AG04449 (cell line): ENCODE results near the gene PROZ.
"Not testable (repeated sequence)": the region's sequence is repeated elsewhere in the genome, so short reads cannot be mapped to it uniquely, and the experiment has no call there.

ENCODE experiments used
- CTCF ChIA-PET: fragments of 350-600 bp; formaldehyde crosslinking; extraction: SDS; loops from one replicate; lab custom pipeline; 2021; ENCODE audit warnings: antibody characterized with exemption; lab: Yijun Ruan, JAX
- POLR2A ChIA-PET: fragments of 400-600, 350-600 bp; formaldehyde crosslinking; extraction: SDS; loops from one replicate; lab custom pipeline; 2020; ENCODE audit warnings: antibody characterized with exemption, inconsistent platforms; lab: Yijun Ruan, JAX
- DNase-seq: peaks from one replicate; pipeline ENCODE4 v3.0.0-alpha.2; 2010; ENCODE audit warnings: low read depth, low spot score
- H3K4me3 ChIP-seq: 2 replicates; pipeline ENCODE4 v1.5.1; 2011; ENCODE audit warnings: low read depth, mild to moderate bottlenecking, control low read depth, low read length
- CTCF ChIP-seq: IDR thresholded peaks from one replicate; pipeline ENCODE4 v1.5.1; 2011; ENCODE audit warnings: mild to moderate bottlenecking, moderate library complexity, low read length, control low read depth, inconsistent platforms; ENCODE audit not compliant: insufficient read depth; ENCODE audit errors: missing control alignments

PROZ gene

DNA sequence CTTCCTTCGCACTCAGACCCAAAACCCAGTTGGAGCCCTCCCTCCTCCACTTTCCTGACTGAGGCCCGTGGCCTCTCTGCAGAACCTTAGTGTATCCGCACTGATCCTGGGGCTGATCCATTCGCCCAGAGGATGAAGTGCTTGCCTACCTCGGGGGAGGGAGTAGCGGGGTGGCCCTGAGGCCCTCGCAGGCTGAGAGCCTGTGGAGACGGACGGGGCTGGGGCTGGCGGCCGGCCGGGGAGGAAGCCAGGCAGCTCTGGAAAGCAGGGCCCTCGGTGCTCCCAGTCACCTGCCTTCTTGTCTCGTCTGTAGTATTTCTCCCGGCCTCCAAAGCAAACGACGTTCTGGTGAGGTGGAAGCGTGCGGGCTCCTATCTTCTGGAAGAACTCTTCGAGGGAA, 1.3 kb downstream of the PROZ start:
- POLR2A ChIA-PET = no interaction called here
- CTCF ChIA-PET = no interaction called here
- TF ChIP-seq CTCF = no peak

DNA sequence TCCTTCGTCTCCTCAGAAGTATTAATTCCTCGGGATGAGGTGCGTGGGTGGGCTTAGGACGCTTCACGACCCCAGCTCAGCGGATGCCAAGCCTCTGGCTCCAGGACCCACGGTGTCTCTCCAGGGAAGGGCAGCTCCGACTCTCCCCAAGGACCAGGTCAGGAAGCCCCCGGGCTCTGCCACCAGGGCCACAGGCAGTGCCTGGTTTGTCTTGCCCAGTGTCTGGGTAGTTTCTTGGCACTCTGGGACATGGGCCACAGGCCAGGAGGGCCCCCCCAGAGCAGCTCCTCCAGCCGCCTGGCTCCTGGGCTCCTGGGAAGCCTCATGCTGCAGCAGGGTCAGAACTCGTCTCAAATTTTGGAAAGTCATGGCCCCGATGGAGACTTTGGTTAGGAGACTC, 2.5 kb downstream of the PROZ start:
- ChIA-PET CTCF (no interaction called here), POLR2A (no interaction called here)
- no peak for TF ChIP-seq CTCF
- no peak for DNase-seq
- no peak overlapping the region for H3K4me3 ChIP-seq

More for the DNA sequence above, 1.3 kb downstream of the PROZ start:
- no peak overlapping the region for H3K4me3 ChIP-seq
- DNase-seq = no peak

DNA sequence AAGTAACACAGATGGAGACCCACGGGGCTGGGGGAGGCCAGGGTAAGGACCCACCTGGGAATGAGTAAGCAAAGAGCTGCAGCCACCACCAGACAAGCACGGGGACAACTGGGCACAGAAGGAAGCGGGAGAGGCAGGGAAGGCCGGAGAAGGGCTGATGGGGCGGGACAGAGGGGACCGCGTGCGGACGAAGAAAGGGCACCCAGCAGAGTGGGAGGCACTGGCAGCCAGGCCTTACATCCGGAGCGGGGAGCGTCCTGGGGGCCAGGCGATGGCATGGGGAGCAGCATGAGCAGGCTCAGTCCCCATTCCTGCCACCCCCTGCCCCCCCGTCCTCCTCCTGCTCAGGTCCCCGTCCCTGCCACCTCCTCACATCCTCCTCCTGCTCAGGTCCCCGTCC, 3.0 kb downstream of the PROZ start:
- no peak for TF ChIP-seq CTCF
- CTCF ChIA-PET = no interaction called here
- no peak overlapping the region for H3K4me3 ChIP-seq
- DNase-seq = no peak
- POLR2A ChIA-PET = no interaction called here

GRCh38 chr13:113161975-113162374, 3.5 kb downstream of the PROZ start:
- DNase-seq, H3K4me3 ChIP-seq, CTCF ChIA-PET, POLR2A ChIA-PET: not testable (repeated sequence)

- no peak for DNase-seq
- TF ChIP-seq CTCF = no peak
- CTCF ChIA-PET = no interaction called here
- POLR2A ChIA-PET = no interaction called here
- H3K4me3 ChIP-seq = no peak overlapping the region
Observed at GRCh38 chr13:113162783-113163685, 4.6 kb downstream of the PROZ start.

DNA sequence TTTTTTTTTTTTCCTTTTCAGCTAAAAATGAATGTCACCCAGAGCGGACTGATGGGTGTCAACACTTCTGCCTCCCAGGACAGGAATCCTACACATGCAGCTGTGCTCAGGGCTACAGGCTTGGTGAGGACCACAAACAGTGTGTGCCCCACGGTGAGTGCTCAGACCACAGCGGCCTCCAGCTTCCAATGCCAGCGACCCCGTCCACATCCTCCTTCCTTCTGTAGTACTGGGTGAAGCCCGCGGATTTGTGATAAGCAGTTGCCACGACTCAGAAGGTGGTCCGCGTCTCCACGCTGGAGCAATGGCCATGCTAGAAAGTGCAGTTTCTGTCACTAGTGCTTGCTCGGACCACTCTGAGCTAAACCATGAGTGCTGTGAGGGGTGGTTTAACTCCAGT, 6.0 kb downstream of the PROZ start:
- DNase-seq = no peak
- ChIA-PET POLR2A (no interaction called here), CTCF (no interaction called here)
- H3K4me3 ChIP-seq = no peak overlapping the region
- no peak for TF ChIP-seq CTCF

GRCh38 chr13:113166266-113166665, 7.8 kb downstream of the PROZ start:
- CTCF ChIA-PET = interaction anchor here (1.5 kb wide), 1 partner anchor 12 kb away, joined by 3 read pairs; no protein-coding TSS in a partner anchor
- POLR2A ChIA-PET = no interaction called here
- no peak for DNase-seq
- H3K4me3 ChIP-seq = no peak overlapping the region
- TF ChIP-seq CTCF = no peak
